ENCODE data around the gene EDEM3.

Gene EDEM3

GRCh38 chr1:184643661-184644060, 111.0 kb downstream of the EDEM3 start:
- H3K4me3 ChIP-seq (ENCODE audit: low read depth, low read length): no peak overlapping the region

DNA sequence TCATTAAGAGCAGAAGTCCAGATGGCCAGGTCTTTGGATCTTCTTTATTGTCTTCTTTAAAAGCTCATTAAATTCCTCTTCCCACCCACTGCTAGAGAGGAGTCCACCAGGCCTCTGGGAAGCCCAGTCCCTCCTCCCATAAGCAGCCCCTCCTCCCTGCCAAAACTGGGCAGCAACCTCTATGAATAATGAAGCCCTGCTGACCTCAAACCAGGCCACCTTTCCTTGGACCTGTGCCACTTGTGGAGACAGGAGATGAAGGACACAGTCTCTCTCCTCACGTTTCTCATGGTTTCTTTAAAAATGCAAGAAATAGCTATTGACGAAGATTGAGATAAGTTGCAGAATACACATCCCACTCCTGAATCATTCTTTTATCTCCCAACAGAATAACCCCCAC, 112.8 kb downstream of the EDEM3 start:
- H3K4me3 ChIP-seq (ENCODE audit: low read depth, low read length): no peak overlapping the region

GRCh38 chr1:184640505-184640904, 114.2 kb downstream of the EDEM3 start:
- no peak overlapping the region for H3K4me3 ChIP-seq (ENCODE audit: low read depth, low read length)
